ENCODE measurements around the gene CLIC6. TPM values are rescaled to one million over a fixed set of nuclear protein-coding genes. Genes with fewer than 3 reads are reported as not detected.
"Not testable (repeated sequence)": the region's sequence is repeated elsewhere in the genome, so short reads cannot be mapped to it uniquely, and the experiment has no call there.

CLIC6 gene
- total RNA-seq, 1 experiment from 2014 or later = not detected

GRCh38 chr21:34651642-34652041 is 17.2 kb upstream of the CLIC6 start:
- no peak for DNase-seq (ENCODE audit: low read depth)

- DNase-seq (ENCODE audit: low read depth) = no peak
These were observed 15.3 kb upstream of the CLIC6 start for GRCh38 chr21:34653522-34653921.

- DNase-seq (ENCODE audit: low read depth) = no peak
These were observed 6.9 kb upstream of the CLIC6 start for GRCh38 chr21:34661848-34662247.

GRCh38 chr21:34667761-34668160 is 1.0 kb upstream of the CLIC6 start:
- no peak for DNase-seq (ENCODE audit: low read depth)

GRCh38 chr21:34669149-34669879 is 520 bp downstream of the CLIC6 start:
- DNase-seq (ENCODE audit: low read depth) = no peak

GRCh38 chr21:34669880-34670219 is 1.1 kb downstream of the CLIC6 start:
- not testable (repeated sequence) for DNase-seq (ENCODE audit: low read depth)

- no peak for DNase-seq (ENCODE audit: low read depth)
These were observed 1.6 kb downstream of the CLIC6 start for GRCh38 chr21:34670220-34670961.

GRCh38 chr21:34670962-34671348 is 2.2 kb downstream of the CLIC6 start:
- no peak for DNase-seq (ENCODE audit: low read depth)

GRCh38 chr21:34671462-34671861 is 2.7 kb downstream of the CLIC6 start:
- no peak for DNase-seq (ENCODE audit: low read depth)

GRCh38 chr21:34671891-34672290 is 3.1 kb downstream of the CLIC6 start:
- DNase-seq (ENCODE audit: low read depth) = peak; percentile 29

- no peak for DNase-seq (ENCODE audit: low read depth)
These were observed 4.2 kb downstream of the CLIC6 start for GRCh38 chr21:34673006-34673405.

- DNase-seq (ENCODE audit: low read depth) = no peak
These were observed 5.7 kb downstream of the CLIC6 start for GRCh38 chr21:34674468-34674867.

GRCh38 chr21:34675871-34676270 is 7.1 kb downstream of the CLIC6 start:
- DNase-seq (ENCODE audit: low read depth) = no peak

- no peak for DNase-seq (ENCODE audit: low read depth)
These were observed 10.3 kb downstream of the CLIC6 start for GRCh38 chr21:34679051-34679450.

- no peak for DNase-seq (ENCODE audit: low read depth)
These were observed 15.5 kb downstream of the CLIC6 start for GRCh38 chr21:34684174-34684876.

GRCh38 chr21:34687065-34687464 is 18.3 kb downstream of the CLIC6 start:
- DNase-seq (ENCODE audit: low read depth) = peak; percentile 65

- no peak for DNase-seq (ENCODE audit: low read depth)
These were observed 19.0 kb downstream of the CLIC6 start for GRCh38 chr21:34687745-34688144.

GRCh38 chr21:34688145-34688544 is 19.4 kb downstream of the CLIC6 start:
- DNase-seq (ENCODE audit: low read depth) = no peak

- DNase-seq (ENCODE audit: low read depth) = no peak
These were observed 19.9 kb downstream of the CLIC6 start for GRCh38 chr21:34688715-34689114.

GRCh38 chr21:34690041-34690792 is 21.4 kb downstream of the CLIC6 start:
- DNase-seq (ENCODE audit: low read depth) = no peak

- DNase-seq (ENCODE audit: low read depth) = no peak
These were observed 22.0 kb downstream of the CLIC6 start for GRCh38 chr21:34690793-34691175.

Data from LHCN-M2 (cell line).